ENCODE results near the gene PHACTR3.

GRCh38 chr20:59790346-59790745 is 186.0 kb downstream of the PHACTR3 start:
- TF ChIP-seq CTCF (IDR thresholded peaks at IDR 0.05) (no peak), TCF7L2 (IDR thresholded peaks at IDR 0.05; ENCODE audit: low read depth, low read length) (no peak), POLR2AphosphoS5 (IDR thresholded peaks at IDR 0.05; ENCODE audit: low read depth, low read length) (no peak)
